ENCODE data around the gene LDAH.
"Not testable (repeated sequence)": the region's sequence is repeated elsewhere in the genome, so short reads cannot be mapped to it uniquely, and the experiment has no call there.

The LDAH gene

GRCh38 chr2:20717641-20718040 lies 105.3 kb downstream of the LDAH start:
- no peak for DNase-seq

GRCh38 chr2:20716164-20716563 lies 106.7 kb downstream of the LDAH start:
- not testable (repeated sequence) for DNase-seq

GRCh38 chr2:20714412-20714811 lies 108.5 kb downstream of the LDAH start:
- DNase-seq = not testable (repeated sequence)

- DNase-seq = not testable (repeated sequence)
Observed at GRCh38 chr2:20713585-20713984, 109.3 kb downstream of the LDAH start.

GRCh38 chr2:20711641-20712040 lies 111.3 kb downstream of the LDAH start:
- DNase-seq = not testable (repeated sequence)

- no peak for DNase-seq
Observed at GRCh38 chr2:20707601-20708000, 115.3 kb downstream of the LDAH start.

- DNase-seq = no peak
Observed at GRCh38 chr2:20706786-20707185, 116.1 kb downstream of the LDAH start.

GRCh38 chr2:20706217-20706616 lies 116.7 kb downstream of the LDAH start:
- no peak for DNase-seq

GRCh38 chr2:20704886-20705285 lies 118.0 kb downstream of the LDAH start:
- no peak for DNase-seq

GRCh38 chr2:20702563-20702962 lies 120.3 kb downstream of the LDAH start:
- DNase-seq = no peak

- no peak for DNase-seq
Observed at GRCh38 chr2:20698916-20699613, 123.8 kb downstream of the LDAH start.

GRCh38 chr2:20697322-20697934 lies 125.5 kb downstream of the LDAH start:
- no peak for DNase-seq

- DNase-seq = no peak
Observed at GRCh38 chr2:20696366-20696765, 126.5 kb downstream of the LDAH start.

GRCh38 chr2:20693317-20693716 lies 129.6 kb downstream of the LDAH start:
- DNase-seq = no peak

- no peak for DNase-seq
Observed at GRCh38 chr2:20692081-20692480, 130.8 kb downstream of the LDAH start.

GRCh38 chr2:20691076-20691734 lies 131.7 kb downstream of the LDAH start:
- no peak for DNase-seq

GRCh38 chr2:20689428-20690264 lies 133.3 kb downstream of the LDAH start:
- DNase-seq = no peak

- DNase-seq = no peak
Observed at GRCh38 chr2:20687260-20687832, 135.6 kb downstream of the LDAH start.

GRCh38 chr2:20684581-20685063 lies 138.3 kb downstream of the LDAH start:
- DNase-seq = no peak

- DNase-seq = no peak
Observed at GRCh38 chr2:20682167-20682920, 140.6 kb downstream of the LDAH start.

- DNase-seq = no peak
Observed at GRCh38 chr2:20680744-20681375, 142.0 kb downstream of the LDAH start.

All from CD4-positive, alpha-beta T cell treated with Interleukin-21 for 1 hour (primary cell).